Progenitor cell of endocrine pancreas (in vitro differentiated cells): ENCODE results near the gene ARF6. TPM values are rescaled to one million over a fixed set of nuclear protein-coding genes. Genes with fewer than 3 reads are reported as not detected.

Experiments used
- DNase-seq: peaks from one replicate; pipeline ENCODE4 v3.0.0; 2021; ENCODE audit warnings: low spot score; ENCODE audit not compliant: unreplicated experiment
- H3K27ac Mint-ChIP-seq: 2 replicates; pipeline ENCODE4 v1.8.0; 2021; ENCODE audit warnings: mild to moderate bottlenecking, moderate library complexity, mixed read lengths
- H3K27me3 Mint-ChIP-seq: 2 replicates; pipeline ENCODE4 v1.8.0; 2021; ENCODE audit warnings: mixed read lengths
- H3K36me3 Mint-ChIP-seq: 2 replicates; pipeline ENCODE4 v1.8.0; 2022; ENCODE audit warnings: mixed read lengths; ENCODE audit not compliant: insufficient read depth
- H3K4me1 Mint-ChIP-seq: 2 replicates; pipeline ENCODE4 v1.8.0; 2021; ENCODE audit warnings: low read depth, mixed read lengths
- H3K4me3 Mint-ChIP-seq: 2 replicates; pipeline ENCODE4 v1.8.0; 2021; ENCODE audit warnings: low read depth, mild to moderate bottlenecking, moderate library complexity, mixed read lengths
- H3K9me3 Mint-ChIP-seq: 2 replicates; pipeline ENCODE4 v1.8.0; 2021; ENCODE audit warnings: low read depth, mixed read lengths
- total RNA-seq: library from RNA; stranded (reverse); gene quantifications from 2 replicates; pipeline ENCODE4 v1.2.1, GENCODE V29; 2021
- TF ChIP-seq, protein P1 (sequence below): fragments of 200-600 bp; sonication (generic); IDR thresholded peaks from one replicate; pipeline ENCODE4 v1.5.0; 2021; ENCODE audit warnings: antibody characterized with exemption, mild to moderate bottlenecking; ENCODE audit not compliant: unreplicated experiment

ARF6 gene
- total RNA-seq, 1 donor from 2014 or later, result 49.8 TPM

DNA sequence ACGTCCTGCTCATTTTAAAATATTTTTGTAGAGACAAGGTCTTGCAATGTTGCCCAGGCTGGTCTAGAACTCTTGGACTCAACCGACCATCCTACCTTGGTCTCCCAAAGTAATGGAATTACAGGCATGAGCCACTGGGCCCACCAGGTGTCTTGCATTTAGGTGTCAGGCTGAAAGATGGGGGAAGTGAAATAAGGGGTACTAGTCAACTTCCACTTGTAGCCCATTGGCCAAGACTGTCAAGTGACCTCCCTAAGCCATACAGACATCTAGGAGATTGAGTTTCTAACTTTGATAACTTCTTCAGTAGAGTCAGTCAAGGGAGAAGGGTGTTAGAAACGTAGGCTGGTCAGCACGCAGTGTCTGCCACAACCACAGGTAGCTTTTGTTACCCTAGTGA, 32.0 kb downstream of the ARF6 start:
- Mint-ChIP-seq H3K27me3 (no peaks in the 10 kb centered on the region), H3K36me3 (no peaks in the 10 kb centered on the region), H3K27ac (no peak overlapping the region), H3K4me1 (peaks cover 2% of the 10 kb centered on the region), H3K4me3 (no peak overlapping the region), H3K9me3 (no peaks in the 10 kb centered on the region)
- TF ChIP-seq, protein P1, sequence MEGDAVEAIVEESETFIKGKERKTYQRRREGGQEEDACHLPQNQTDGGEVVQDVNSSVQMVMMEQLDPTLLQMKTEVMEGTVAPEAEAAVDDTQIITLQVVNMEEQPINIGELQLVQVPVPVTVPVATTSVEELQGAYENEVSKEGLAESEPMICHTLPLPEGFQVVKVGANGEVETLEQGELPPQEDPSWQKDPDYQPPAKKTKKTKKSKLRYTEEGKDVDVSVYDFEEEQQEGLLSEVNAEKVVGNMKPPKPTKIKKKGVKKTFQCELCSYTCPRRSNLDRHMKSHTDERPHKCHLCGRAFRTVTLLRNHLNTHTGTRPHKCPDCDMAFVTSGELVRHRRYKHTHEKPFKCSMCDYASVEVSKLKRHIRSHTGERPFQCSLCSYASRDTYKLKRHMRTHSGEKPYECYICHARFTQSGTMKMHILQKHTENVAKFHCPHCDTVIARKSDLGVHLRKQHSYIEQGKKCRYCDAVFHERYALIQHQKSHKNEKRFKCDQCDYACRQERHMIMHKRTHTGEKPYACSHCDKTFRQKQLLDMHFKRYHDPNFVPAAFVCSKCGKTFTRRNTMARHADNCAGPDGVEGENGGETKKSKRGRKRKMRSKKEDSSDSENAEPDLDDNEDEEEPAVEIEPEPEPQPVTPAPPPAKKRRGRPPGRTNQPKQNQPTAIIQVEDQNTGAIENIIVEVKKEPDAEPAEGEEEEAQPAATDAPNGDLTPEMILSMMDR, result no peak
- DNase-seq, result no peak

DNA sequence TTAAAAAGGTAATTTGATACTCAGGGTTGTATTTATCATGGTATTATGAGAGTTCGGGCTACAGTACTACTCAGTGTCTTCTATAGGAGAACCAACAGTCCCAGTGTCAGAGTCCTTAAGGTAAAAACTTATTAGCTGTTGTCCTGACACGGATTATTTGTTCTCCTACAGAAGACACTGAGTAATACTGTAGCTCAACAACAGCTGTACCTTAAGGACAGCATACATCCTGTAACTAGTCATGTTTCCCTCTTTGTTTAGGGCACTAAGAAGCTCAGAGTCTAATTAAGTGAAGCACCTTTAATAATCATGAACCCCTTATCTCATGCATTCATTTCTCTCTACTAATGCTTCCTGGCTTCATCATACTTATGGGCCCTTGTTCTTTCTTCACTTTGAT, 33.9 kb downstream of the ARF6 start:
- Mint-ChIP-seq H3K4me1 (no peaks in the 10 kb centered on the region), H3K36me3 (no peaks in the 10 kb centered on the region), H3K27ac (no peak overlapping the region), H3K9me3 (no peaks in the 10 kb centered on the region), H3K27me3 (no peaks in the 10 kb centered on the region), H3K4me3 (no peak overlapping the region)
- TF ChIP-seq, protein P1, result no peak
- DNase-seq, result no peak

DNA sequence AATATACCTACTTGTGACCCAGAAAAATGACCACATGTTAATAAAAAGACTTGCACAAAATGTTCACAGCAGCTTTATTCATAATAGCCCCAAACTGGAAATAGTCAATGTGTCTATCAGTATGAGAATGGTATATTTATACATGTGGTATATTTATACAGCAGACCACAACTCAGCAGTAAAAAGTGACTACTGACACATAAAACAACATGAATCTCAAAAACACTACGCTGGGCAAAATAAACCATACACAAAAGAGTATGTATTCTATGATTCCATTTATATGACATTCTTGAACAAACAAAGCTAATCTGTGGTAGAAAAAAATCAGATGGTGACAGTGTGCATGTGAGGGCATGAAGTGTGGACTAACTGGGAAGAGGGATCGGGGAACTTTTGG, 35.1 kb downstream of the ARF6 start:
- Mint-ChIP-seq H3K27ac (no peak overlapping the region), H3K36me3 (no peaks in the 10 kb centered on the region), H3K4me1 (no peaks in the 10 kb centered on the region)

DNA sequence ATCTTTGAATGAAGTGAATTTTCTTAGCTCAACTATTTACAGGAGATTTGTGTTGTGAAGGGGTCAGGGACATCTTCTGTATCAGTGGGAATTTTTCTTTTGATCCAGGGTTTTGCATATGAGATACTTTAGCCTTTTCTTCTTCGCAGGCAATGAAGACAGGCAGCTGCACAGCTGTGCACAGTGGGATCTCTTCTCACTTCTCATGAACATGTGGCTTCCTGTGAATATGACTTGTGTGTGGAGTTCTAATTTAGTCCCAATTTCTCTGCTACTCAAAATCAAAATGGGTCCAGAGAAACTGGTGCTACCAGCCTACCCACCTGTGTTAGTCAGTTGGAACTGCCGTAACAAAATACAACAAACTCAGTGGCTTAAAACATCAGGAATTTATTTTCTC, 37.8 kb downstream of the ARF6 start:
- Mint-ChIP-seq H3K27me3 (no peaks in the 10 kb centered on the region), H3K4me1 (no peaks in the 10 kb centered on the region), H3K27ac (no peak overlapping the region), H3K9me3 (no peaks in the 10 kb centered on the region), H3K36me3 (no peaks in the 10 kb centered on the region), H3K4me3 (no peak overlapping the region)
- DNase-seq, result no peak
- TF ChIP-seq, protein P1, result no peak

More for the DNA sequence above, 35.1 kb downstream of the ARF6 start:
- Mint-ChIP-seq H3K4me3 (no peak overlapping the region), H3K9me3 (no peaks in the 10 kb centered on the region), H3K27me3 (no peaks in the 10 kb centered on the region)
- no peak for DNase-seq
- TF ChIP-seq, protein P1, result no peak

DNA sequence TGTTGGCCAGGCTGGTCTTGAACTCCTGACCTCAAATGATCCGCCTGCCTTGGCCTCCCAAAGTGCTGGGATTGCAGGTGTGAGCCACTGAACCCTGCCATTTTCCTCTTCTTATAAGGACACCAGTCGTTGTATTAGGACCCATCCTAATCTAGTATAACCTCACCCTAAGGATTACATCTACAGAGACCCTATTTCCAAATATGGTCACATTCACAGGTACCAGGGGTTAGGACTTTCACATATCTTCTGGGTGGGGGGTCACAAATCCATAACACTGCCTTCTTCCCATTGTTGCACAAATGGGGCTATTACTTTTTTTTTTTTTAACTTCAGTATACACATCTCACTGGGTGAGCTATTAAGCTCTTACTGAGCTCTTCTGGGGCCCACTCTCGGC, 38.6 kb downstream of the ARF6 start:
- Mint-ChIP-seq H3K27me3 (no peaks in the 10 kb centered on the region), H3K4me1 (no peaks in the 10 kb centered on the region), H3K4me3 (no peak overlapping the region), H3K9me3 (peaks cover 3% of the 10 kb centered on the region), H3K36me3 (no peaks in the 10 kb centered on the region), H3K27ac (no peak overlapping the region)
- no peak for DNase-seq
- TF ChIP-seq, protein P1, result no peak
